GM12878 (cell line): ENCODE results near the gene KCTD17. TPM values are rescaled to one million over a fixed set of nuclear protein-coding genes. Genes with fewer than 3 reads are reported as not detected.

Source experiments
- CEBPB ChIP-seq, 2 experiments: fragments of 150-350 bp in 1 of 2; IDR thresholded peaks; 2 replicates each; pipeline ENCODE4 v1.6.1; 2012 to 2014; ENCODE audit warnings: low read depth in 2 of 2, low read length in 2 of 2, borderline replicate concordance in 1 of 2, inconsistent platforms in 1 of 2
- CHD2 ChIP-seq: IDR thresholded peaks from 2 replicates; pipeline ENCODE4 v1.6.1; 2011; ENCODE audit warnings: low read depth, low read length, improper control_type of control experiment, borderline replicate concordance
- FOXM1 ChIP-seq: IDR thresholded peaks from 2 replicates; pipeline ENCODE4 v1.6.1; 2012; ENCODE audit warnings: low read depth, mild to moderate bottlenecking, inconsistent platforms, low read length, moderate library complexity
- GATAD2B ChIP-seq: fragments of 450-650 bp; conservative IDR thresholded peaks from 2 replicates; pipeline ENCODE4 v1.6.1; 2017; ENCODE audit warnings: low read depth, mild to moderate bottlenecking, moderate library complexity
- NR2F1 ChIP-seq: fragments of 450-650 bp; conservative IDR thresholded peaks from 2 replicates; pipeline ENCODE4 v1.6.1; 2017; ENCODE audit warnings: mild to moderate bottlenecking
- TBL1XR1 ChIP-seq: IDR thresholded peaks from 2 replicates; pipeline ENCODE4 v1.6.1; 2012; ENCODE audit warnings: low read depth, low read length, improper control_type of control experiment
- TCF3 ChIP-seq: IDR thresholded peaks from 2 replicates; pipeline ENCODE4 v1.6.1; 2012; ENCODE audit warnings: low read depth, mild to moderate bottlenecking, low read length, borderline replicate concordance; ENCODE audit not compliant: insufficient read depth
- polyA plus RNA-seq, 11 experiments: library from polyadenylated mRNA; depleted of rRNA in 4 of 11; unstranded in 6 of 11; stranded (reverse) in 5 of 11; fragments of >200 nt; fragmentation: Nextera tagmentation in 4 of 11; fragmentation: Illumina TruSeq in 1 of 11; extraction: Ambion mirVana in 4 of 11; extraction: Trizol in 1 of 11; gene quantifications; 1 replicate in 1 of 11; 2 replicates in 10 of 11; pipeline versions ENCODE4 v1.2.1 to v1.2.3, GENCODE V29; 2011 to 2016; ENCODE audit warnings: inconsistent platforms in 2 of 11, missing spikeins in 2 of 11, low read depth in 1 of 11
- total RNA-seq, 4 experiments: library from RNA; depleted of rRNA in 3 of 4; stranded (reverse); fragments of >200 nt in 3 of 4; fragmentation: Illumina TruSeq in 1 of 4; extraction: Trizol in 1 of 4; gene quantifications; 2 replicates each; pipeline versions ENCODE4 v1.2.1 to v1.2.3, GENCODE V29; 2013 to 2021
- TF ChIP-seq, protein P1 (sequence below): fragments of 450-650 bp; IDR thresholded peaks from 2 replicates; pipeline ENCODE4 v1.6.1; 2016; ENCODE audit warnings: mild to moderate bottlenecking, moderate library complexity, borderline replicate concordance

Gene KCTD17
- total and polyA plus RNA-seq, 10 of the 15 experiments (the other 5 are each of a cell fraction or from before 2014, with no cell fraction given), result 0.16 to 18.4 (median 10.1) TPM; not detected in 1

DNA sequence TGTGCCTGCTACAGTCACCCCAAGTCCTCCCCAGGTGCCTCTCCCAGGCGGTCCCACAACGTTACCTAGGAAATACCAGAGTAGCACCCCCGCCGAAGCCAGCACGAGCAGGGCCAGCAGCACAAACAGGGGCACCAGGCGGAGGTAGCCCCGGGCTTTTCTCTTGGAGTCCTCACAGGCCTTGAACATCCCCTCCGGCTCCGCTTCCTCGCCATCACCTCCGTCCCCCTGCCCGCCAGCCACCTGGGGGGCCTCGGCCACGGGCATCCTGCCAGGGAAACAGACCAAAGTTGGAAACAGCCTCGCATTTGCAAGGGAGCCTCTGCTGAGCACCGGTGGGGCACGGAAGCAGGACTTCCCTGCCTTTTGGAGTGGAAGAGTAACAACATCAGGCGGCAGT, 51.6 kb downstream of the KCTD17 start (continued):
- TF ChIP-seq, protein P1, sequence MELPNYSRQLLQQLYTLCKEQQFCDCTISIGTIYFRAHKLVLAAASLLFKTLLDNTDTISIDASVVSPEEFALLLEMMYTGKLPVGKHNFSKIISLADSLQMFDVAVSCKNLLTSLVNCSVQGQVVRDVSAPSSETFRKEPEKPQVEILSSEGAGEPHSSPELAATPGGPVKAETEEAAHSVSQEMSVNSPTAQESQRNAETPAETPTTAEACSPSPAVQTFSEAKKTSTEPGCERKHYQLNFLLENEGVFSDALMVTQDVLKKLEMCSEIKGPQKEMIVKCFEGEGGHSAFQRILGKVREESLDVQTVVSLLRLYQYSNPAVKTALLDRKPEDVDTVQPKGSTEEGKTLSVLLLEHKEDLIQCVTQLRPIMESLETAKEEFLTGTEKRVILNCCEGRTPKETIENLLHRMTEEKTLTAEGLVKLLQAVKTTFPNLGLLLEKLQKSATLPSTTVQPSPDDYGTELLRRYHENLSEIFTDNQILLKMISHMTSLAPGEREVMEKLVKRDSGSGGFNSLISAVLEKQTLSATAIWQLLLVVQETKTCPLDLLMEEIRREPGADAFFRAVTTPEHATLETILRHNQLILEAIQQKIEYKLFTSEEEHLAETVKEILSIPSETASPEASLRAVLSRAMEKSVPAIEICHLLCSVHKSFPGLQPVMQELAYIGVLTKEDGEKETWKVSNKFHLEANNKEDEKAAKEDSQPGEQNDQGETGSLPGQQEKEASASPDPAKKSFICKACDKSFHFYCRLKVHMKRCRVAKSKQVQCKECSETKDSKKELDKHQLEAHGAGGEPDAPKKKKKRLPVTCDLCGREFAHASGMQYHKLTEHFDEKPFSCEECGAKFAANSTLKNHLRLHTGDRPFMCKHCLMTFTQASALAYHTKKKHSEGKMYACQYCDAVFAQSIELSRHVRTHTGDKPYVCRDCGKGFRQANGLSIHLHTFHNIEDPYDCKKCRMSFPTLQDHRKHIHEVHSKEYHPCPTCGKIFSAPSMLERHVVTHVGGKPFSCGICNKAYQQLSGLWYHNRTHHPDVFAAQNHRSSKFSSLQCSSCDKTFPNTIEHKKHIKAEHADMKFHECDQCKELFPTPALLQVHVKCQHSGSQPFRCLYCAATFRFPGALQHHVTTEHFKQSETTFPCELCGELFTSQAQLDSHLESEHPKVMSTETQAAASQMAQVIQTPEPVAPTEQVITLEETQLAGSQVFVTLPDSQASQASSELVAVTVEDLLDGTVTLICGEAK, result no peak
- no peak for TF ChIP-seq CEBPB (IDR thresholded peaks at IDR 0.05; ENCODE audit: borderline replicate concordance in 1 of 2, low read depth in 2 of 2, low read length in 2 of 2)
- TF ChIP-seq CHD2, result no peak
- TF ChIP-seq GATAD2B, result no peak
- TF ChIP-seq NR2F1, result no peak
- no peak for TF ChIP-seq TCF3
- no peak for TF ChIP-seq TBL1XR1
- no peak for TF ChIP-seq FOXM1
